Measurements from ENCODE around the gene AP2B1.

The AP2B1 gene

DNA sequence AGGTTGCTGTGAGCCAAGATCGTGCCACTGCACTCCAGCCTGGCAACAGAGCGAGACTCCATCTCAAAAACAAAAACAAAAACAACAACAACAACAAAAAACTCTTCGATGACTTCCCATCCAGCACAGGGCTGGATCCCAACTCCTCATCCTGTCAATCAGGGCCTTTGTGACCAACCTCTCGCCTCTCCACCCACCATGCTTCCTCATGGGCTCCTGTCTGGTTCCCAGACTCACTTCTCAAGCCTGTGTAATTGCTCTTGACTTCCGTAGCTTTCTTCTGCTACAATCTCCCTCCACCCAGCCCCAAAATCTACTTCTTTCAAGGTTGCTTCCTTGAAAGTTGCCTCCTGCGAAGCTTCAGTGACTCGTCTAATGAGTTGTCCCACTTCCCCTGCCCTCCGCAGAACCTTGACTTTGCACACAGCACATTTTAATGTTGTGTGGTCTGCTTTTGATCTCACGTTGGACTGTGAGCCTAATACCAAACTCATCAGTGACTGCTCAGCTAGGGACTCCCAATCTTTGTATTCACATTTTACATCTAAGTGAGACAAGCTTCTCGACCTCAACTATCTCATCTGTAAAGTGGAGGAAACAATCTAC, 143.4 kb downstream of the AP2B1 start:
- no peak for DNase-seq (ENCODE audit: low spot score)

DNA sequence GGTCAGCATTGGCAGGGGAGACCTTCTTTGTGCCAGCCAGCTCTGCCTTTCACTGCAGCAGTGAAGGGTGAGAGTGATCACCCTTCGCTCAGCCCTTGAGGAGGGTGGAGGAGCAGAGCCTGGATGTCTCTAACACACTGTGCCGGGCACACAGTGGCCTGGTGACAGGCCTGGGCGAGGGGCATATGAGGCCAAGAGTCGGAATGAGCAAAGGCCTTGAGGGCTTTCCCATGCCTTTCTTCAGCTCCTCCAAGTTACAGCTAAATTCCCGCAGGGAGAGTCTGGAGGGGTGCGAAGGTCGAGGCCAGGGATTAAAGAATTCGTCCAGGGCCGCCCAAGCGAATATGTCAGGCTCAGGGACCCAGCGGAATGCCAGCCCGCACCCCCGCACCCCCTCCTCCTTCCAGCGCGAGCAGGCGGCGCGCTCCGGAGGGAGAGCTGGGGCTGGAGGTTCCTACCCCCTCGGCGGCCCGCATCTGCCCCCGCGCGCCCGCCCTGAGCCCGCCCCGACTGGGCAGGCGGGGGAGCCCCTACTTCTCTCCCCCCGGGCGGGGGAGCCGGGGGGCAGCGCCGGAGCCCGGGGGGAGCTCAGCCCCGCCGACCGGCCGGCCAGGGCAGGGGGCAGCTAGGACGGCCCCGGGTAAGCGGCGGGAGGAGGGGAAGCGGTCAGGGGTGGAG, 144.3 kb downstream of the AP2B1 start, which contains the start of gene RASL10B:
Gene RASL10B (plus strand): TSS at position 401 of the 678 bp plus-strand sequence. CDS start 3,546 bp downstream, outside the sequence.
- no peak for DNase-seq (ENCODE audit: low spot score)

DNA sequence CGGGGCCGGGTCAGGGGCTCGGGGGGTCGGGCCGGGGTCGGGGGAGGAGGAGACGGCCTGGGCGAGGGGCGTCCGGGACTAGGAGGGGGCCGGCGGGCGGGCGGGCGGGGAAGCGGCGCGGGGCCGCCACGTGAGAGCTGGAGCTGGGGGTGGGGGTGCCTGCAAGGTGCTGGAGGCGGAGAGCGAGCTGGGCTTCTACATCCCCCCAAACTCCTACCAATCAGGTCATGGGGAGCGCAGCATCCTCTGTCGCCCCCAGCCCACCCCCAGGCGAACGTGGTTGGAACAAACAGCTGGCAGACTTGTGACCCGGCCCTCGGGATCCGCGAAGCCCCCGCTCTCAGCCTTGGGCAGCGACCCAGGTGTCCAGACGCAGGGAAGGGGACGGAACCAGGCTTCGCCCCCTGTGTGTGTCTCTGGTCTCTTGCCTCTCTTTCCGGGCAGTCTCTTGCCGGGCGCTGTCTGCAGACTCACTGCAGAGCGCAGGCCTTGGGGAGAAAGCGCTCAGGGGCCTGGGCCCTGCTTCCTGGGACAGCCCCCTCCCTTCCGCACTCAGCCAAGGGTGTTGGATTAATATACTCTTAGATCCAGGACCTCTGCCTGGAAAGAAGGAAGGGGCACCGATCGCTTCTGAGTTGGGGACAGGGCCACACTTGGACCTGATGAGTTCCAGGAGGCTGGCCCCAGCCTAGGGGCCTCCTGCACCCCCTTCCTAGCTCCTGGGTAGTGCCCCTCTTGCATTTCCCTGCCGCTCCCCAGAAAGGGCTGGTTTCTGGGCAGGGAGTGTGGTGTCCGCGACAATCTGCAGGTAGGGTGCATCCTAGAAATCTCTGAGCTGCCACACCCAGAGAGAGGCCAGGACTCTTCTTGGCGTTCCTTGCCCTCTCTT, 145.0 kb downstream of the AP2B1 start:
- no peak for DNase-seq (ENCODE audit: low spot score)

DNA sequence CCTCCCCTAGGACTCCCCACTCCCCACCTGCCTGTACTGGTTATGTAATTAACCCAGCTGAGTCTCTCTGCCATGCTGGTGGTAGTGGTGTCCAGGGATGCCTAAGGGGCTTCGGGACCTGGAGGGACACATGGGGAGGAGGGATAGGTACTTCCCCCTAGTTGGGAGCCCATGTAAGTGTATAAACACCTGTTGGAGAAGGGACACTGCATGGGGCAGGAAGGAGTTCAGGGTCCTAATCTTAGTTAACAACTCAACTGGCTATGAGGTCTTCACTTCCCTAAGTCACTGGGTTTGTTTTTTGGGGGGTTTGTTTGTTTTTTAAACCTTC, 145.6 kb downstream of the AP2B1 start:
- no peak for DNase-seq (ENCODE audit: low spot score)

DNA sequence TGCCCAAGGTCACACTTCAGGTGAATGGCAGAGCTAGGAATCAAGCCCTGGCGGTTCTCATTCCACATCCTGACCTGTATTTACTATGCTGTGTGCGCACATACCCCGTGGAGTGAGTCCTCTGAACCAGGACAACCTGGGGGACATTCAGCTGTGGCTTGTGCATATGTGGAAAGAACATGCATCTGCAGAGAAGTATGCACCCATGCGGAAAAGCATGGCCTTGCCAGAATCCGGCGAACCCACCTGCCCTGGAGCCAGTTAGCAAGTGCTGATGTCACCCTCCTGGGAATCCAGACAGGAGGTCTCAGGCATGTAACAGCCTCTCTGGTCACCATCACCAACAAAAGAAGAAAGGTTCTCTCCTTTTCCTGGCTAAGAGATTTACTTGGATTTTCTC, 146.2 kb downstream of the AP2B1 start:
- no peak for DNase-seq (ENCODE audit: low spot score)

DNA sequence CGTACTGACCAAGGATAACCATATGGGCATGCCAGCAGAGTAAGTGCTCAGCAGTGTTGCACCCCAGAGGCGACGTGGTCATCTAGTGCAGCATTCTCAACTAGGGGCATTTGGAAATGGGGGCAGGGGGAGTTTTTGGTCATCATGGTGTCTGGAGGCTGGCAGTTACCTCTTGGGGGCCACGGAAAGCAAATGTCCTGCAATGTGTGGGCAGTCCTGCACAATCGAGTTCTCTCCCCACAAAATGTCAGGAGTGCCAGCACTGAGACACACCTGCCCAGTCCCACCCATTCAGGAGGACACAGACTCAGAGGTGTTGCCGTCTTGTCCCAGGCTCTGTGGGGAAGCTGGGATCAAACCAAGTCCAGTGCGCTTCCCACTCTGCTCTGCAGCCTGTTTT, 147.3 kb downstream of the AP2B1 start:
- DNase-seq (ENCODE audit: low spot score): no peak

DNA sequence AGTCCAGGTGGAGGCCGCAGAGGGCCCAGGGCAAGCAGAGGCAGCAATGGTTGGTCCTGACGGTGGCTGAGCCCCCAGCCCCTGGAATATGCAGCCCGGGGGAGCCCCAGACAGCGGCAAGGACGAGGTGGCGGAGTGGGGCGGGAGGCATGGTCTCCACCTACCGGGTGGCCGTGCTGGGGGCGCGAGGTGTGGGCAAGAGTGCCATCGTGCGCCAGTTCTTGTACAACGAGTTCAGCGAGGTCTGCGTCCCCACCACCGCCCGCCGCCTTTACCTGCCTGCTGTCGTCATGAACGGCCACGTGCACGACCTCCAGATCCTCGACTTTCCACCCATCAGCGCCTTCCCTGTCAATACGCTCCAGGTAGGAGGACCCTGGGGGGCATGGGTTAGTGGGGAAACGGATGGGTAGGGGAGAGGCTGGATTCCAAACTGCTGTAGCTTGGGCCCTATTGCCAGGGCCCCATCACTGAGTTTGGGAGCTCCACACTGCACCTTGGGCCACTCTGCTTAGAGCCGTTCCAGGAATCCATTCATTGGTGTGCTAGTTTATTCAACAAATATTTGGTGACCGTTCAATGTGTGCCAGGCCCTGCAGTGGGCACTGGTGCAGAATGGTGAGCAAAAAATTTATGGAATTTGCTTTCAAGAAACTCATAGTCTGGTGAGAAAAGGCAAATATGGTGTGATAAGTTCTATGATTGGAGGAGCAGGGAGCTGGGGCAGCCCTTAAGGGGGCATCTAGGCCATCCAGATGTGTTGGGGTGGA, 148.1 kb downstream of the AP2B1 start:
- no peak for DNase-seq (ENCODE audit: low spot score)

DNA sequence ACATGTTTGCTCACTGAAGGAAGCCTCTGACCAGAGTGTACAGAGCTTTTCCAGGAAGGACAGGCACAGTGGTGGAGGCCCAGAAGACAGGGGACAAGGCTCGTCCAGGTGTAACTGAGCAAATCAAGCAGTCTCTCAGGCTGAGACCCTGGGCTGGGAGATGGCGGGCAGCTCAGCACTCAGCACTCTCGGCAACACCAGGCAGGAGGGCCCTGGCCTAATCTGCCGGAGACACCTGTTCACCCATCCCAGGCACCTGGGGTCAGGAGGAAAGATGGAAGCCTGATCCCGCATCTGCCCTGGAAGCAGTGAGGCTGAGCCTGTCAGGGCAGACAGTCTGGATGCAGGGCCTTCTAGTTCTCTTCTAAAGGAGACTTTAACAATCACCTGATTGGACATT, 149.1 kb downstream of the AP2B1 start:
- DNase-seq (ENCODE audit: low spot score): no peak

DNA sequence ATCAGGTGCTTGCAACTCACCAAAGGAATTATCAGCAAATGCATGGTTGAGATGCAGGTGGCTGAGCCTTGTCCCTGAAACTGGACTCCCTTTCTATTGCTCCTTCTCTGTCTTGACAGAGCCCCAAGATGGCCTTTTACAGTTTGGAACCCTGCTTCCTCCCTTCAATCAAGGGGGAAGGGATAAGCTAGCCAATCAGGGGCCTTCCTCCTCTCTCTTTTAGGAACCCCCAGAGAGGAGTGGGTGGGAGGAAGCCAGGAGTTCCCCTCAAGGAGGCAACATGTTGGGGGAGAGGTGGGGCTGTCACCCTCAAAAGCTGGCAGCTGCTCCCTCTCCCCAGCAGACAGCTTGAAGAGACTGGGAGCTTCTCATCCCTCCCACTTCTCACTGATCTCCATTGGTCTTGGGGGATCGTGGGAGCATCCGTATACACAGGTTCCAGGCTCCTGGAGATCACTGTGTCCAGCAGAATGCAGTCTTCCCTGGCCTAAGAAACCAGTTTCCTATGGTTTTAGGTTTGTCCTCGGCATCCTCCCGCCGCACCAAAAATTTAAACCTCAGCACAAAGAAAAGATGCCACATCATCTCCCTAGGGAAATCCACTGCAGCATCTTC, 151.5 kb downstream of the AP2B1 start:
- no peak for DNase-seq (ENCODE audit: low spot score)

DNA sequence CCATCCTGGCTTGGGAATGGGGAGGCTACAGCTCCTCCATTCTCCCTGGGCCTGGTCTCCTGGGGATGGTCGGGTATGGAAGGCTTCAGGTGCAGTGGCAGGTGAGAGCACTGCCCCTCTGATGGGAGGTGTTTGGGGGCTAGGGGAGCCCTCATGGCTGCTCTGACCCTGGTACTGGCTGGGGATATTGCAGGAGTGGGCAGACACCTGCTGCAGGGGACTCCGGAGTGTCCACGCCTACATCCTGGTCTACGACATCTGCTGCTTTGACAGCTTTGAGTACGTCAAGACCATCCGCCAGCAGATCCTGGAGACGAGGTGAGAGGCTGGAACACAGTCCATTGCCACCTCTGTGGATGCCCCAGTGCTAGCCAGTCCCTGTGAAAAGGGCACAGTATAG, 153.1 kb downstream of the AP2B1 start:
- DNase-seq (ENCODE audit: low spot score): no peak

DNA sequence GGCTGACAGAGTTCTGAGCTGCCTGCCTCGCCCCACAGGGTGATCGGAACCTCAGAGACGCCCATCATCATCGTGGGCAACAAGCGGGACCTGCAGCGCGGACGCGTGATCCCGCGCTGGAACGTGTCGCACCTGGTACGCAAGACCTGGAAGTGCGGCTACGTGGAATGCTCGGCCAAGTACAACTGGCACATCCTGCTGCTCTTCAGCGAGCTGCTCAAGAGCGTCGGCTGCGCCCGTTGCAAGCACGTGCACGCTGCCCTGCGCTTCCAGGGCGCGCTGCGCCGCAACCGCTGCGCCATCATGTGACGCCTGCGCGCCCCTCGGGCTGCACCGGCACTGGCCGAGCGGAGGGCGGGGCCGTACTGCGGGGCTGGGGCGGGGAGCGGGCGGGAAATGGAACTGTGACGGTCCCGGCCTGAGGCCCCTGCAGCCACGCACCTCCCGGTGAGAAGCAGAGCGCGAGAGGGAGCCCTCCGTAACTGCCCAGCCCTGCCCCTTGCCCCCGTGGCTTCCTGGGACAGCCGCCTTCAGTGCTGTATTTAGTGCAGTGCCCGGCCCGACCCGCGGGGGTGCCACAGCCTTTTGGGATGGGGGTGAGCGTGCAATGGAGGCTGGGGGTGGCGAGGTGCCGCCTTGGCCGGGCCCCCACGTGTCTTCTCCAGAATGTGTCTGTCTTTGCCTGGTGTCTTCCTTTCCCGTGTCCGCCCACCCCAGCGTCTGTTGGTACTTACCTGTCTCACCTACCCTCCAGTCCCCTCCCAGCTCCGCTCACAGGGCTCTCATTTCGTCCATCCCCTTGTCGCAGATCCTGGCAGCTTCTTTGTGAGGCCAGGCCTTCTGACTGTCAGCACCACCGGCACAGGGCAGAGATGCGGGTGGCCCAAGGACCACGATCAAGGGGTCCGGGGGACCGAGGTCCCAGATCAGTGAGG, 154.1 kb downstream of the AP2B1 start:
- no peak for DNase-seq (ENCODE audit: low spot score)

DNA sequence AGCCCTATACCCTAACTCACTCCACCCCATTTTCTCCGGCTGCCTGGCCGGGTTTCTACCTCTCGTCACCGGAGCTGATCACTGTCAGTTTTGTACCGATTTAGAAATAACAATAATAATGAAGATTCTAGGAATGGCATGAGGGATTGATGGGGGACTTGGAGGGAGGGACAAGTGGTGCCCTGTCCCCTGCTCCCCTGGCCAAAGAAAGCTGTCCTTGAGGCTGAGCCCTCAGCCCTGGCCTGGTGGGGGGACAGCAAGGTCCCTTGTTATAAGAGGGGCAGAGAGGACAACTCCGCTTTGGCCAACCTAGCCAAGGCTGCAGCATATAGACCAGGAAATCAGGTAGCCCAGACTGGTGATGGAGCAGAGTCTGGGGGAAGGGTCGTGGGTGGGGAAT, 155.4 kb downstream of the AP2B1 start:
- no peak for DNase-seq (ENCODE audit: low spot score)

DNA sequence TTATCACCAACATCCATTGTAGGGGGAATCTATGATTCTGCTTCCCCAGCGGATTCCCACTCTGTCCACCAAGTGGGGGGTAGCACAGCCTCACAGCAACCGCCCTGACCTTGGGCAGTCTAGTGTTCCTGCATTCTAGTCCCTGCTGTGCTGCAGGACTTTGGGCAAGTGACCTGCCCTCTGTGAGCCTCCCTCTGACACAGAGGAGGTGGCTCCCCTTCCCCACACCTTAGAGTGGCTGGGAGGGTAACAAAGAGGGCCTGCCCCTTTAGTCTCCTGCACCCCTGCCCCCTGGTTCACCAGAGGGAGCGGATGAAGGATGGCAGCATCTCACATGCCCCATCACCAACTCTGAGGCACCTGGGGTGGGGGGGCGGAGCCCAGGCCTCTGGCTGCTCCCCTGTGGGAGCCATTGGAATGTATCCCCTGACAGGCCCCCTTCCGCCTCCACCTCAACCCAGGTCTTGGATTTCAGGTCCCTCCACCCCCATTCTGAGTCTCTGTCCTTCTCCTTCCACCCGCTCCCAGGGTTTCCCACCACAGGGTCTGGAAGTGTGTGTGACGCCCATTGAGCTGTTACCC, 155.9 kb downstream of the AP2B1 start:
- no peak for DNase-seq (ENCODE audit: low spot score)

DNA sequence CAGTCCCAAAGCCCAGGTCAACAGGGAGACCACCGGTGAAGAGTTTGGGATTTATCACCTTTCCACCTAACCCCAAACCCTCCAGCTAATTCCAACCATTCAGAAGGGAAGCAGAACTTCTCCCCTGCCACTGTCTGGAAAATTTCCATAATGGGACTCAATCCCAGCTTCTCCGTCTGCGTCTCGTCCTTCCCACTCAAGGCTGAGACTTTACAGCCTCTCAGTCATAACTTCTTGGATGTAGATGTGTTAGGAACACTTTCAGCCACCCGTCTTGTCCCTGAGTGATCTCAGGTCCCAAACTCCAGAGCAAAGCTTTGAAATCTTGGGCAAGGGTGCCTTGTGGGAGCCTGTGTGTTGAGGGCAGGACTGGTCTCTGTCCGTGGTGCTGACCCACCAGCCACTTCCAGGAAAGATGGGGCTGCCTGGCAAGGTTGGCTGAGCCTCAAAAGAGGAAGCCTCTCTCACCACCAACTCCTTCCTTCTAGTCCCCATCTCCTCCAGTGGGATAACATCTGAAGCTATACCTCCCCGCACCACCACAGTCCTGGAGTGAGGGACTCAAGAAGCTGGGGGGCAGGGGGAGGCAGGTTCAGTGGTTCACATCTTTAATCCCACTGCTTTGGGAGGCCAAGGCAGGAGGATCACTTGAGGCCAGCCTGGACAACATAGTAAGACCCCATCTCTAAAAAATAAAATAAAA, 156.7 kb downstream of the AP2B1 start:
- peak; percentile 15 for DNase-seq (ENCODE audit: low spot score)

DNA sequence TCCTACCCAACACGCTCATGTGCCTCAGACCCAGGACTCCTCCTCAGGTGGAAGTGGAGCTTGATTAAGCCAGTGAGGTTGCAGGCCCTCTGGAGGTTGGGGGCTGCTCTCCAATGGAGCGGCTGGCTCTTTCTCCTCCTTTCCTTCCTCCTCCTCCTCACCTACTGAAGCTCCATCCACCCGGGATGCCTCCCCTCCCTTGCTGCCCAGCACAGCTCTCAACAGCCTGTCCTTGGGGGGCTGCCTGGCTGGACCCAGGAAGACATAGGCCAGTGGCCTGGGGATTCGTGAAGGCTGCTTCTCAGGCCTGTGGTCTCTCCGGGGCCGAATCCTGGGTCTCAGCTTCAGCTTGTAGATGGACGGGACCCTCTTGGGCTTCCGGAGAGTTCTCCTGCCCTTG, 157.7 kb downstream of the AP2B1 start:
- no peak for DNase-seq (ENCODE audit: low spot score)

DNA sequence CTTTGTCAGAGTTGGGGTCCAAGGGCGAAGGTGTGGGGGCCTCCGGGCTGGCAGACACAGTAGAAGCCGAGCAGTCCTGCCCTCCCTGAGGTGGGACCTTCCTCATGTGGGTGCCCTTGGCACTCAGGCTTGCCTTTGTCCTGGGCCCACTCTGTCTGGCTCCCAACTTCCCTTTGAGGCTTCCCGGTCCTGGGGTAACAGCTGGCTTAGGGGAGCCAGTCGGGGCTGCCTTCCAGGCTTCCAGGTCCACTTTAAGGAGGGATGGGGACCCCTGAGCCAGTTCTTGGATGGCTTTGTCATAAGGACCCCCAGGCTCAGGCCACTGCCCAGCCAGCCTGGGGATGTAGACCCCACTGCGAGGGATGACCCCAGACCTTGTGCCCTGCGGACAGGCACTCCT, 158.1 kb downstream of the AP2B1 start:
- no peak for DNase-seq (ENCODE audit: low spot score)

DNA sequence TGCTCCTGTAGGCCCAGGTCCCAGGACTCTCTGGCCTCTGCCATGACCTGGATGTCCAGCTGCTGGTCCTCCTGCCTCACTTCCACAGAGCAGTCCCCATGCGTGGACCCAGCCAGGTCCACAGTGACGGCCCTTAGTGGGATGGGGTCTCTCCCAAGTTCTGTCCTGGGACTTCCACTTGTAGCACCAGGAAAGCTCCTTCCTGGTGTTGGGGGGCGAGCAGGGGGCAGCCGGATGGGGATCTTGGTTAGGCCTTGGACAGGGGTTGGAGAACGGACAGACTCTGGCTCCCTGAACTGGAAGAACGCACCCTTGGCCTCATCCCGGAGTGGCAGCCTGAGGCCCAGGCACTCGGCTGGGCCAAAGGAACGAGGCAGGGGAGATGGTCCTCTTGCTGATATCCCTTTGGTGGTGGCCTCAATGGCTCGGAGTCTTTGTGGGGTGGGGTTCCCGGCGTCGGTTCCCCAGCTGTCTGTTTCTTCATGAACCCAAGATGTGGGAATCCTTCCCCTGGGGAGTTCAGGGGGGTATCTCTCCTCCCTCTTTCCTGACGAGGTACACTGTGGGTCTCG, 158.7 kb downstream of the AP2B1 start:
- DNase-seq (ENCODE audit: low spot score): no peak

DNA sequence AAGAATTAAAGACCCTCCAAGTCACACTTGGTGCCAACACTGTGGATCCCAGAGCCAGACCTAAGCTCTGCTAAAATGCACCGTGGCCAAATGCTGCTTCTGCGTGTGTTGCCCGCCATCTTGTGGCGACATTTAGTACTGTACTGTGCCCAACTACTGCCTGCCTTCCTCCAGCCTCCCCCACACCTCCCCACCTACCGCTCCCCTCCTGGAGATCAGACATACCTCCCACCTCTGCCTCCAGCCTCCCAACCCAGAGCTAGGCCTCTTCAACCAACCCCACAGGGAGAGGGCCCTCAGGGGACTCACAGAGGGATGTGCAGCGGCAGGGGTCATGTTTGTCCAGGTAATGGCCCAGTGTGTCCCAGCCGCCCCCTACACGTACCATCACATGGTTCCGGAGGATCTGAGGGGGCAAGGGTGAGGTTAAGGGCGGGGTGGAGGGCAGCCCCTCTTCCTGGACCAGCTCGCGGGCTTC, 160.5 kb downstream of the AP2B1 start:
- DNase-seq (ENCODE audit: low spot score): peak; percentile 64

DNA sequence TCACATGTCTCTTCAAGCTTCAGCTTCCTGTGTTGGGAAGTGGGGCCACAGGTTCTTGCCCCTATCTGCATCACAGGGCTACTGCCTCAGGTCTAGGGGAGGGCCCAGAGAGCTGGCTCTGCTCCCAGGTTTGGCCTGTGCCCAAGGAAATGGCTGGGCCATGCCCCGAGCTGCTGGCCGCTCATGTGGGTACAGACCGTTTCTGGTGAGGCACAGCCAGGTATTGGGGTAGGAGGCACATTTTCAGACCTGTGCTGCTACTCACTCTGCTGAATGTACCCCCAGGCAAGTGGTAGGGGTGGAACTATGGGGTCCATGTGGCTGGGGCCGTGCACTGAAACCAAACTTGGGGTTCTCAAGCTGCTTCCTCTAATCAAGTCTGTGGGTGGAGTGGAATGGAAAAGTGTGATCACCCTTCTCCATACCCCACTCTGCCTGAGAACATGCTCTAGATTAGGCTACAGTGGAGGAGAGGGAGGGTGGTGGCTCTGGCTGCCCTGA, 161.3 kb downstream of the AP2B1 start:
- DNase-seq (ENCODE audit: low spot score): no peak

Data from LoVo (cell line).